Gastroesophageal sphincter (tissue), 4 donors: Measurements from ENCODE around the gene TMEM141. TPM values are rescaled to one million over a fixed set of nuclear protein-coding genes. Genes with fewer than 3 reads are reported as not detected.

Experiments
- ATAC-seq: fragments of 150-250 bp; one replicate; pipeline ENCODE4 v1.9.1; 2016; ENCODE audit warnings: mild to moderate bottlenecking, moderate library complexity
- H3K27ac ChIP-seq, 4 donors: fragments of 200-600 bp; sonication (generic) in 3 of 4; 1 replicate in 3 of 4; 2 replicates in 1 of 4; pipeline ENCODE4 v1.5.1; 2016 to 2019
- H3K27me3 ChIP-seq: fragments of 200-600 bp; sonication (generic); one replicate; pipeline ENCODE4 v1.5.1; 2019
- H3K36me3 ChIP-seq, 2 donors: fragments of 200-600 bp; sonication (generic); one replicate each; pipeline ENCODE4 v1.5.1; 2019; ENCODE audit warnings: control low read depth in 1 of 2
- H3K4me1 ChIP-seq, 3 donors: fragments of 200-600 bp; sonication (generic); 1 replicate in 2 of 3; 2 replicates in 1 of 3; pipeline ENCODE4 v1.5.1; 2016 to 2019; ENCODE audit warnings: control low read depth in 2 of 3
- H3K4me3 ChIP-seq, 2 donors: fragments of 200-600 bp; sonication (generic); one replicate each; pipeline ENCODE4 v1.5.1; 2019; ENCODE audit warnings: mild to moderate bottlenecking in 1 of 2, moderate library complexity in 1 of 2
- H3K9me3 ChIP-seq, 3 donors: fragments of 200-600 bp; sonication (generic); one replicate each; pipeline ENCODE4 v1.5.1; 2017 to 2019; ENCODE audit warnings: control low read depth in 2 of 3
- EP300 ChIP-seq: sonication (generic); formaldehyde crosslinking; IDR thresholded peaks from one replicate; pipeline ENCODE4 v1.6.1; 2017; ENCODE audit warnings: antibody characterized with exemption, mild to moderate bottlenecking
- POLR2A ChIP-seq, 2 donors: fragments of 450-650 bp; IDR thresholded peaks; one replicate each; pipeline ENCODE4 v1.6.1; 2017; ENCODE audit warnings: antibody characterized with exemption in 2 of 2, mild to moderate bottlenecking in 2 of 2, moderate library complexity in 1 of 2
- POLR2AphosphoS5 ChIP-seq: sonication (generic); formaldehyde crosslinking; IDR thresholded peaks from one replicate; pipeline ENCODE4 v1.6.1; 2017; ENCODE audit warnings: antibody characterized with exemption
- WGBS, 2 donors: methylation state at CpG; one replicate each; pipeline ENCODE4 v1.1.5; 2018; ENCODE audit warnings: low coverage in 1 of 2; 5-methylcytosine and 5-hydroxymethylcytosine counted together
- total RNA-seq, 4 donors: library from RNA; depleted of rRNA; stranded (reverse); fragments of >200 nt; gene quantifications; one replicate each; pipeline ENCODE4 v1.1.0, GENCODE V29; 2016
- TF ChIP-seq, protein P1 (sequence below), 4 experiments: fragments of 200-600 bp in 2 of 4; fragments of 450-650 bp in 2 of 4; sonication (generic) in 1 of 4; IDR thresholded peaks; one replicate each; pipeline ENCODE4 v1.5.1; 2017 to 2019; ENCODE audit warnings: antibody characterized with exemption in 4 of 4, mild to moderate bottlenecking in 2 of 4, moderate library complexity in 2 of 4

The TMEM141 gene
- total RNA-seq, 4 donors from 2014 or later = 33.0 to 51.5 (median 40.4) TPM

DNA sequence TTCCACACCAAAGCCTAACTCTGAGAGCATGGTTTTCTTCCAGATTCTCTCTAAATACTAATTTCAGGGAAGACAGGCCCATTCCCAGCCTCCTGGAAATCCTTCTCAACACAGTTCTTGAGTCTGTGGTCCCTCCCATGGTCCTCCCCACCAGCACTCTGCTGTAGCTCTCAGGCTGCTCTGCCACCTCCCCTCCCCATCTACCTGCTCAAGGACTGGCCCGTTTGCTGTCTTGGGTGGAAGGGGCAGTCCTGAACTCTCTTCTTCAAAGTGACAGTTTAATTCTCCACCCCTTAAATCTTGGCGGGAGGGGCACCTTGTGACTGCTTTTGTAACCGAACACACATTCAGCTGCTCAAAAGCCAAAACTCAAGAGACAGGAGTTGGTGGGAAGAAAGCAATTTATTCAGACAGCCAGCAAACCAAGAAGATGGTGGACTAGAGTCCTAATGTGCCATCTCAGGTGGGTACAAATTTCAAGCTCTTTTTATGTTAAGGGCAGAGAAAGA, 19.2 kb upstream of the TMEM141 start:
- H3K9me3 ChIP-seq = peaks cover 0 to 3% (median 0%) of the 10 kb centered on the region in 3 donors
- no peak overlapping the region for H3K4me3 ChIP-seq
- peaks cover 13% of the 10 kb centered on the region for H3K27me3 ChIP-seq
- no peaks in the 10 kb centered on the region for H3K36me3 ChIP-seq
- H3K4me1 ChIP-seq = peaks cover 0 to 4% (median 0%) of the 10 kb centered on the region in 3 donors
- WGBS, 2 donors = 43 to 100% methylated on average over 1 to 3 of the region's 3 CpGs
- TF ChIP-seq EP300 (no peak), POLR2AphosphoS5 (no peak), POLR2A (IDR thresholded peaks at IDR 0.05) (no peak)
- TF ChIP-seq, protein P1, sequence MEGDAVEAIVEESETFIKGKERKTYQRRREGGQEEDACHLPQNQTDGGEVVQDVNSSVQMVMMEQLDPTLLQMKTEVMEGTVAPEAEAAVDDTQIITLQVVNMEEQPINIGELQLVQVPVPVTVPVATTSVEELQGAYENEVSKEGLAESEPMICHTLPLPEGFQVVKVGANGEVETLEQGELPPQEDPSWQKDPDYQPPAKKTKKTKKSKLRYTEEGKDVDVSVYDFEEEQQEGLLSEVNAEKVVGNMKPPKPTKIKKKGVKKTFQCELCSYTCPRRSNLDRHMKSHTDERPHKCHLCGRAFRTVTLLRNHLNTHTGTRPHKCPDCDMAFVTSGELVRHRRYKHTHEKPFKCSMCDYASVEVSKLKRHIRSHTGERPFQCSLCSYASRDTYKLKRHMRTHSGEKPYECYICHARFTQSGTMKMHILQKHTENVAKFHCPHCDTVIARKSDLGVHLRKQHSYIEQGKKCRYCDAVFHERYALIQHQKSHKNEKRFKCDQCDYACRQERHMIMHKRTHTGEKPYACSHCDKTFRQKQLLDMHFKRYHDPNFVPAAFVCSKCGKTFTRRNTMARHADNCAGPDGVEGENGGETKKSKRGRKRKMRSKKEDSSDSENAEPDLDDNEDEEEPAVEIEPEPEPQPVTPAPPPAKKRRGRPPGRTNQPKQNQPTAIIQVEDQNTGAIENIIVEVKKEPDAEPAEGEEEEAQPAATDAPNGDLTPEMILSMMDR (IDR thresholded peaks at IDR 0.05) = no peak
- no peak overlapping the region for H3K27ac ChIP-seq
- ATAC-seq = no peak

DNA sequence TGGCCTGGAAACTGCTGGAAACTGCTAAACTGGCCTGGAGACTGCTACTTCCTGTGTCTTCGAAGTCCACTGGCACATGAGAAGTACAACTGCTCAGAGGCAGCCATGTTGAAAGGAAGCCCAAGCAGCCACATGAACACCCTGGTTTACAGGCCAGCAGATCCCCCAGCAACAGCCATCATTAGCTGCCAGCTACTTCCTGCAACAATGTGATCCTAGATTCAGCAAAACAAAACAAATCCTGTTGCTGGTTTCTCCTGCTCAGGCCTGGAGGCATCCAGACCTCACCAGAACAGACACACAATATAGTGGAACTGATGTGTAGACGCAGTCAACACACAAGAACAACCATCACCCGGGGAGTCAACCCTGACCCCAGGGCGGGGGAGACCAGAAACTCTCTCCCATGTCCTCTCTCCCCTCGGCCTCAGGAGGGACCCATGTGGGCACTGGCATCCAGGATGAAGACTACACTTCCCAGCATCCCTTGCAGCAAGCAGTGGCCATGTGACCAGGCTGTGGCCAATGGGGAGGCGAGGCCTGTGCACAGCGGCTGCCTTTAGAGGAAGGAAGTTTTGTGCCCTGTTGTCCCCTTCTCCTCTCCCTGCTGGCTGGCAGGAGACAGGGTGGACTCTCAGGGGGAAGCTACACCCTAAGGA, 17.6 kb upstream of the TMEM141 start:
- Histone ChIP-seq H3K9me3 (peaks cover 0 to 3% (median 0%) of the 10 kb centered on the region in 3 donors), H3K27me3 (no peaks in the 10 kb centered on the region), H3K36me3 (no peaks in the 10 kb centered on the region), H3K4me1 (peaks cover 0 to 4% (median 0%) of the 10 kb centered on the region in 3 donors), H3K27ac (no peak overlapping the region), H3K4me3 (no peak overlapping the region)
- TF ChIP-seq POLR2A (IDR thresholded peaks at IDR 0.05) = no peak
- ATAC-seq = no peak
- WGBS, 2 donors = 60% methylated on average over 1 of the region's 7 CpGs; no CpG with 5 or more reads in 1 of the 2 donors

DNA sequence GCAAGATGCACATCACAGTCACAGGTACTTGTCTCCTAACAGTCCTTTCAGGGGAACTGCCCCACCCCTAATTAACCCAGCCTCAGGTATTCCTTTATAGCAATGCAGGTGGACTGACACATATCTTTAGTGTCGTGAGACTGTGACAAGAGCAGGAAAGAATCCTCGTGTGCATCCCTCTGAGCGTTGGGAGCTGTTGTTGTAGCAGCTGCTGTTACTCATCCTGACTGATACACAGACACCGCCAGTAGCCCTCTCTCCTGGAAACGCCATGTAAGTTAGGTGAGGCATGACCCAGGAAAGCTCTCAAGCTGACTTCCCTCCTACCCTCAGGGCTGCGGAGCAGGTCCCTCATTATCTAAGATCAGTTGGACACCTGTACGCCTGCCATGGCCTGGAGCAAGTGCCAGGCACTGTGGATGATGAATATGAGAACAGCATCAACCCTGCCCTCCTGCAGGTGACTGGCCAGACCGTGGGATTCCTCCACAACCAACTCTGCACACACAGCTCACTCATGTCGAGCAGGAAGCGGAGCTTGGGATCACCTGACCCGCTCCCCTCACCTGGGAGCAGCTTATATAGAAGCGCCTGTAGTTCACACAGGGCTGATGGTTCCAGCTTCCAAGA, 16.6 kb upstream of the TMEM141 start:
- Histone ChIP-seq H3K27me3 (no peaks in the 10 kb centered on the region), H3K4me1 (peaks cover 0 to 4% (median 0%) of the 10 kb centered on the region in 3 donors), H3K9me3 (peaks cover 0 to 3% (median 0%) of the 10 kb centered on the region in 3 donors), H3K36me3 (no peaks in the 10 kb centered on the region), H3K4me3 (no peak overlapping the region), H3K27ac (no peak overlapping the region)
- no peak for ATAC-seq
- WGBS, 2 donors = 93 to 100% methylated on average over 2 to 3 of the region's 12 CpGs
- TF ChIP-seq POLR2AphosphoS5 (no peak), POLR2A (IDR thresholded peaks at IDR 0.05) (no peak)

DNA sequence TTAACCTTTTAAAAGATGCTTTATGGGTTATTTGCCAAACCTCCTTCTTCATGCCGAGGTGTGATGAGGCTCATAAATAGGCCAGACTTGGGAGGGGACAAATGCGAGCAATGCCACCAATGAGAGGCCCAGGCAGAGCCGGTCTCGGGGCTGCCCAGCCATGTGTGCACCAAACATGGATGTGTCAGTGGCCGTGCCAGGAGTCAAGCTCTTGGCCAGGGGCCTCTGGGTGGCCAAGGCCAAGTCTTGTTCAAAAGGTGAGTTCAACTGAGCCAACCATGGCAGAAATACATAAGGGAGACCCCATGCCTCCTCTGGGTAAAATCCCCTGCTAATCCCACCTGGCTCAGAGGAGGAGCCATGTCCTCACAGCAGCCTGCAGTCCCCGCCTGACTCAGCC, 16.0 kb upstream of the TMEM141 start:
- Histone ChIP-seq H3K36me3 (no peaks in the 10 kb centered on the region), H3K27ac (no peak overlapping the region), H3K4me3 (no peak overlapping the region), H3K4me1 (no peaks in the 10 kb centered on the region), H3K9me3 (peaks cover 0 to 3% (median 0%) of the 10 kb centered on the region in 3 donors), H3K27me3 (no peaks in the 10 kb centered on the region)
- WGBS, 2 donors = 43 to 80% methylated on average over 1 of the region's 6 CpGs
- ATAC-seq = no peak
- no peak for TF ChIP-seq EP300
- no peak for TF ChIP-seq POLR2A (IDR thresholded peaks at IDR 0.05)
- TF ChIP-seq, protein P1 (IDR thresholded peaks at IDR 0.05) = no peak
- no peak for TF ChIP-seq POLR2AphosphoS5

DNA sequence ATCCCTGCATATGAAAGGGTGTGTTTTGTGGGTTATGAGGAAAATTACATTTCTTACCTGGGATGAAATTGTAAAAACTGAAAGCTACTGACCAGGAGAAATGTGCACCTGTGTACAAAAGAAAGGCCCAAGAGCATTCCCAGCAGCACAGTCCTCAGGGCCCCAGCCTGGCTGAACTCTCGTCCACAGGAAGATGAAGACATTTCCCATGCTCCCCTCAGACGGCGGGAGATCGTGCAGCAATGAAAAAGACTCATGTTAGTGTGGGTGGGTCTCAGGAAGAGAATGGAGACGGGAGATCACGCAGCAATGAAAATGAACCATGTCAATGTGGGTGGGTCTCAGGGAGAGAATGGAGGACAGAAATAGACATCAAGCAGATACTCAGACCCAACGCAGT, 14.2 kb upstream of the TMEM141 start:
- TF ChIP-seq POLR2A (IDR thresholded peaks at IDR 0.05) (no peak), EP300 (no peak), POLR2AphosphoS5 (no peak)
- TF ChIP-seq, protein P1 (IDR thresholded peaks at IDR 0.05) = no peak
- no peak for ATAC-seq
- WGBS, 2 donors = 31 to 59% methylated on average over 3 to 7 of the region's 7 CpGs
- Histone ChIP-seq H3K36me3 (no peaks in the 10 kb centered on the region), H3K27ac (no peak overlapping the region), H3K4me1 (no peaks in the 10 kb centered on the region), H3K27me3 (no peaks in the 10 kb centered on the region), H3K9me3 (peaks cover 0 to 3% (median 0%) of the 10 kb centered on the region in 3 donors), H3K4me3 (no peak overlapping the region)

DNA sequence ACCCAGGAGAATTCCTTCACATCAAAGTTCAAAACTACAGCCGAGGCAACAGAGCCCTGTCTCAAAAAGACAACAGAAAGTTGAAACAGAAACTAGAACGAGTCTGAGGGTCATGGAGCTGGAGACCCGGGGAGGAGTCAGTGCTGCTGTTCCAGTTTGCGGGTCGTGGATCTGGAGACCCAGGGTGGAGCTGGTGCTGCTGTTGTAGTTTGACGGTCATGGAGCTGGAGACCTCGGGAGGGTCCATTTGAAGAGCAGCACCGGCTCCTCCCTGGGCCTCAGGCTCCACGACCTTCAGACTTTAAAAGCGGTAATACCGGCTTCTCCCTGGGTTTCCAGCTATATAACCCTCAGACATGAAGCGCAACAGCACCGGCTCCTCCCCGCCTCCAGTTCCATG, 13.8 kb upstream of the TMEM141 start:
- Histone ChIP-seq H3K4me3 (no peak overlapping the region), H3K27ac (no peak overlapping the region), H3K36me3 (no peaks in the 10 kb centered on the region), H3K9me3 (peaks cover 0 to 3% (median 0%) of the 10 kb centered on the region in 3 donors), H3K27me3 (no peaks in the 10 kb centered on the region), H3K4me1 (no peaks in the 10 kb centered on the region)
- TF ChIP-seq, protein P1 (IDR thresholded peaks at IDR 0.05) = no peak
- TF ChIP-seq EP300 = no peak
- no peak for ATAC-seq
- 66 to 84% methylated on average over 10 to 14 of the region's 14 CpGs for WGBS, 2 donors
